H1 (cell line): ENCODE results near the gene MATR3. TPM values are rescaled to one million over a fixed set of nuclear protein-coding genes. Genes with fewer than 3 reads are reported as not detected.

Experiments
- CTCF ChIA-PET: fragments of 300-600 bp; sonication (Branson Sonifier 250); formaldehyde crosslinking; loops from one replicate; lab custom pipeline; 2021; ENCODE audit not compliant: partially characterized antibody; lab: Charles Lee
- POLR2A ChIA-PET: fragments of 300-600 bp; sonication (Branson Sonifier 250); formaldehyde crosslinking; loops from one replicate; lab custom pipeline; 2021; ENCODE audit warnings: inconsistent platforms; ENCODE audit not compliant: partially characterized antibody; lab: Charles Lee
- DNase-seq, 2 experiments: peaks; one replicate each; pipeline versions ENCODE4 v3.0.0 to v3.0.0-alpha.2; 2010 to 2022; ENCODE audit warnings: low spot score in 2 of 2, low read depth in 1 of 2, mixed read lengths in 1 of 2
- FAIRE-seq: peaks from 2 replicates; lab custom pipeline; 2011; peaks lifted over from hg19 to GRCh38; lab: Jason Lieb, UNC
- H2AFZ ChIP-seq: 2 replicates; pipeline ENCODE4 v1.8.1; 2012; ENCODE audit warnings: low read length, inconsistent platforms
- H2AK5ac ChIP-seq: 2 replicates; pipeline ENCODE4 v1.6.1; 2013; ENCODE audit warnings: low read depth, low read length
- H2BK120ac ChIP-seq: replicated peaks from 2 replicates; pipeline ENCODE3; 2013; ENCODE audit warnings: low read depth, low read length, inconsistent platforms
- H2BK12ac ChIP-seq: 2 replicates; pipeline ENCODE4 v1.6.1; 2013; ENCODE audit warnings: low read depth, low read length
- H2BK15ac ChIP-seq: 2 replicates; pipeline ENCODE4 v1.6.1; 2013; ENCODE audit warnings: low read length
- H2BK20ac ChIP-seq: 2 replicates; pipeline ENCODE4 v1.6.1; 2013; ENCODE audit warnings: low read length
- H2BK5ac ChIP-seq: 2 replicates; pipeline ENCODE4 v1.6.1; 2013; ENCODE audit warnings: low read depth, low read length
- H3K14ac ChIP-seq: 2 replicates; pipeline ENCODE4 v1.6.1; 2013; ENCODE audit warnings: inconsistent platforms; ENCODE audit not compliant: insufficient read length
- H3K18ac ChIP-seq: 2 replicates; pipeline ENCODE4 v1.6.1; 2013; ENCODE audit warnings: low read length; ENCODE audit errors: extremely low read depth
- H3K23ac ChIP-seq: 2 replicates; pipeline ENCODE4 v1.6.1; 2013; ENCODE audit warnings: inconsistent platforms; ENCODE audit not compliant: insufficient read length
- H3K23me2 ChIP-seq: 2 replicates; pipeline ENCODE4 v1.6.1; 2013; ENCODE audit warnings: low read depth, low read length
- H3K27ac ChIP-seq: 2 replicates; pipeline ENCODE4 v1.6.1; 2011; ENCODE audit warnings: low read depth, low read length, inconsistent platforms
- H3K27me3 ChIP-seq, 4 experiments: replicated peaks in 1 of 4; 1 replicate in 1 of 4; 2 replicates in 3 of 4; pipeline versions ENCODE4 v1.6.1 to v1.8.1; 2011 to 2013; ENCODE audit warnings: low read length in 3 of 4, mild to moderate bottlenecking in 3 of 4, inconsistent platforms in 2 of 4, mixed read lengths in 2 of 4, moderate library complexity in 1 of 4; ENCODE audit not compliant: control insufficient read depth in 3 of 4, insufficient read depth in 3 of 4; ENCODE audit errors: extremely low read depth in 1 of 4
- H3K36me3 ChIP-seq, 4 experiments: 2 replicates each; pipeline versions ENCODE4 v1.6.1 to v1.8.1; 2011 to 2013; ENCODE audit warnings: mild to moderate bottlenecking in 4 of 4, low read length in 3 of 4, moderate library complexity in 2 of 4, control low read depth in 1 of 4, inconsistent platforms in 1 of 4; ENCODE audit not compliant: insufficient read depth in 4 of 4, control insufficient read depth in 2 of 4
- H3K4ac ChIP-seq: replicated peaks from 2 replicates; pipeline ENCODE3; 2013; ENCODE audit warnings: low read length, low read depth, mixed read lengths, inconsistent platforms; ENCODE audit not compliant: insufficient read length
- H3K4me1 ChIP-seq, 4 experiments: replicated peaks in 1 of 4; 1 replicate in 1 of 4; 2 replicates in 3 of 4; pipeline versions ENCODE4 v1.6.1 to v1.8.1; 2011 to 2013; ENCODE audit warnings: low read length in 3 of 4, inconsistent platforms in 2 of 4, mixed read lengths in 1 of 4; ENCODE audit not compliant: insufficient read depth in 4 of 4, control insufficient read depth in 3 of 4
- H3K4me2 ChIP-seq, 2 experiments: 2 replicates each; pipeline versions ENCODE4 v1.6.1 to v1.8.1; 2011 to 2013; ENCODE audit warnings: low read depth in 2 of 2, low read length in 2 of 2, control low read depth in 1 of 2, inconsistent platforms in 1 of 2, mild to moderate bottlenecking in 1 of 2; ENCODE audit not compliant: insufficient read depth in 1 of 2
- H3K4me3 ChIP-seq, 4 experiments: fragments of 200-600, 300-600 bp in 1 of 4; sonication (generic), shearing (Covaris generic), sonication (Bioruptor Twin) in 1 of 4; 2 replicates each; pipeline versions ENCODE4 v1.5.1 to v1.8.1; 2011 to 2016; ENCODE audit warnings: low read length in 4 of 4, low read depth in 3 of 4, control low read depth in 2 of 4, inconsistent platforms in 2 of 4, mild to moderate bottlenecking in 2 of 4, mixed read lengths in 1 of 4, moderate library complexity in 1 of 4; ENCODE audit not compliant: insufficient read depth in 2 of 4; ENCODE audit errors: extremely low read depth in 1 of 4
- H3K56ac ChIP-seq: replicated peaks from 2 replicates; pipeline ENCODE3; 2013; ENCODE audit warnings: low read depth, mild to moderate bottlenecking, mixed read lengths, low read length, inconsistent platforms; ENCODE audit not compliant: insufficient read length
- H3K79me1 ChIP-seq: 2 replicates; pipeline ENCODE4 v1.6.1; 2013; ENCODE audit warnings: low read depth, low read length, control low read depth
- H3K79me2 ChIP-seq, 2 experiments: 2 replicates each; pipeline versions ENCODE4 v1.6.1 to v1.8.1; 2012 to 2013; ENCODE audit warnings: low read length in 2 of 2, mild to moderate bottlenecking in 2 of 2, inconsistent platforms in 1 of 2; ENCODE audit not compliant: insufficient read depth in 2 of 2, control insufficient read depth in 1 of 2
- H3K9ac ChIP-seq, 4 experiments: replicated peaks in 1 of 4; 1 replicate in 1 of 4; 2 replicates in 3 of 4; pipeline versions ENCODE4 v1.6.1 to v1.8.1; 2011 to 2013; ENCODE audit warnings: low read depth in 3 of 4, low read length in 3 of 4, control low read depth in 2 of 4, mild to moderate bottlenecking in 2 of 4, moderate library complexity in 2 of 4, inconsistent platforms in 1 of 4; ENCODE audit errors: extremely low read depth in 1 of 4
- H3K9me3 ChIP-seq, 2 experiments: 2 replicates each; pipeline versions ENCODE4 v1.6.1 to v1.8.1; 2012 to 2013; ENCODE audit warnings: mild to moderate bottlenecking in 2 of 2, moderate library complexity in 2 of 2, control low read depth in 1 of 2, inconsistent platforms in 1 of 2, low read depth in 1 of 2, low read length in 1 of 2, mixed read lengths in 1 of 2; ENCODE audit not compliant: insufficient read depth in 2 of 2
- H4K20me1 ChIP-seq, 2 experiments: replicated peaks in 1 of 2; 2 replicates each; pipeline versions ENCODE3 to v1.8.1; 2011 to 2013; ENCODE audit warnings: inconsistent platforms in 2 of 2, low read length in 2 of 2, mild to moderate bottlenecking in 1 of 2; ENCODE audit not compliant: insufficient read depth in 2 of 2, control insufficient read depth in 1 of 2
- H4K5ac ChIP-seq: 2 replicates; pipeline ENCODE4 v1.6.1; 2013; ENCODE audit warnings: low read length, low read depth, mixed read lengths, inconsistent platforms; ENCODE audit not compliant: insufficient read length
- H4K8ac ChIP-seq: 2 replicates; pipeline ENCODE4 v1.8.0; 2013; ENCODE audit warnings: mild to moderate bottlenecking, moderate library complexity, low read length, inconsistent platforms; ENCODE audit not compliant: insufficient read depth; ENCODE audit errors: extremely low read depth
- H4K91ac ChIP-seq: replicated peaks from 2 replicates; pipeline ENCODE3; 2013; ENCODE audit warnings: low read length, mixed read lengths, inconsistent platforms; ENCODE audit not compliant: insufficient read length
- CTBP2 ChIP-seq: IDR thresholded peaks from 2 replicates; pipeline ENCODE4 v1.7.0; 2011; ENCODE audit warnings: borderline replicate concordance, mild to moderate bottlenecking, moderate library complexity, mixed read lengths, low read length; ENCODE audit not compliant: insufficient read depth, insufficient read length
- POLR2A ChIP-seq, 2 experiments: IDR thresholded peaks; 1 replicate in 1 of 2; 2 replicates in 1 of 2; pipeline ENCODE4 v1.6.1; 2011; ENCODE audit warnings: low read depth in 2 of 2, low read length in 2 of 2, mild to moderate bottlenecking in 2 of 2; ENCODE audit errors: control extremely low read depth in 1 of 2
- RXRA ChIP-seq: IDR thresholded peaks from 2 replicates; pipeline ENCODE4 v1.6.1; 2011; ENCODE audit warnings: low read depth, mild to moderate bottlenecking, low read length, moderate library complexity; ENCODE audit not compliant: insufficient read depth
- SIRT6 ChIP-seq: IDR thresholded peaks from one replicate; pipeline ENCODE4 v1.7.1; 2012; ENCODE audit warnings: low read length, inconsistent platforms
- TAF1 ChIP-seq: IDR thresholded peaks from 2 replicates; pipeline ENCODE4 v1.6.1; 2011; ENCODE audit warnings: mild to moderate bottlenecking, low read depth, low read length
- YY1 ChIP-seq: IDR thresholded peaks from 2 replicates; pipeline ENCODE4 v1.6.1; 2011; ENCODE audit warnings: low read depth, mild to moderate bottlenecking, low read length
- ZNF274 ChIP-seq: IDR thresholded peaks from 2 replicates; pipeline ENCODE4 v1.7.0; 2012; ENCODE audit warnings: low read length, borderline replicate concordance; ENCODE audit errors: extremely low read depth
- WGBS, 2 experiments: shearing (Covaris generic) in 1 of 2; methylation state at CpG; one replicate each; pipeline versions ENCODE4 v1.1.6 to v1.1.7; 2013 to 2015; ENCODE audit warnings: low lambda C conversion rate in 2 of 2, mixed read lengths in 2 of 2, inconsistent platforms in 1 of 2, low coverage in 1 of 2, missing lambda C conversion rate in 1 of 2; ENCODE audit not compliant: insufficient replicate concordance in 2 of 2, insufficient coverage in 1 of 2, insufficient read length in 1 of 2; ENCODE audit errors: extremely low coverage in 1 of 2, missing lambda C conversion rate in 1 of 2; 5-methylcytosine and 5-hydroxymethylcytosine counted together
- polyA plus RNA-seq, 7 experiments: library from polyadenylated mRNA; depleted of rRNA in 3 of 7; stranded (reverse) in 5 of 7; unstranded in 2 of 7; fragments of >200 nt in 5 of 7; fragments of 200-250 nt in 2 of 7; gene quantifications; 1 replicate in 5 of 7; 2 replicates in 1 of 7; 4 replicates in 1 of 7; pipeline versions ENCODE4 v1.2.1 to v1.2.3, GENCODE V29; 2011 to 2013; ENCODE audit warnings: missing spikeins in 2 of 7, mixed read lengths in 2 of 7
- total RNA-seq: library from RNA; stranded (reverse); fragmentation: NEBNext Ultra II Directional; extraction: Animal tissue kit (Norgen Biotek cat#: 25700); gene quantifications from 2 replicates; pipeline ENCODE4 v1.2.1, GENCODE V29; 2021
- TF ChIP-seq, protein P1 (sequence below), 3 experiments: IDR thresholded peaks; 1 replicate in 2 of 3; 2 replicates in 1 of 3; pipeline versions ENCODE4 v1.5.1 to v1.6.1; 2011; ENCODE audit warnings: low read length in 3 of 3, mild to moderate bottlenecking in 3 of 3, inconsistent platforms in 2 of 3, low read depth in 1 of 3, moderate library complexity in 1 of 3; ENCODE audit not compliant: insufficient read depth in 1 of 3; ENCODE audit errors: control extremely low read depth in 1 of 3

MATR3 gene
- total and polyA plus RNA-seq, 2 of the 8 experiments (the other 6 are each of a cell fraction or from before 2014, with no cell fraction given) = 116 to 389 TPM

DNA sequence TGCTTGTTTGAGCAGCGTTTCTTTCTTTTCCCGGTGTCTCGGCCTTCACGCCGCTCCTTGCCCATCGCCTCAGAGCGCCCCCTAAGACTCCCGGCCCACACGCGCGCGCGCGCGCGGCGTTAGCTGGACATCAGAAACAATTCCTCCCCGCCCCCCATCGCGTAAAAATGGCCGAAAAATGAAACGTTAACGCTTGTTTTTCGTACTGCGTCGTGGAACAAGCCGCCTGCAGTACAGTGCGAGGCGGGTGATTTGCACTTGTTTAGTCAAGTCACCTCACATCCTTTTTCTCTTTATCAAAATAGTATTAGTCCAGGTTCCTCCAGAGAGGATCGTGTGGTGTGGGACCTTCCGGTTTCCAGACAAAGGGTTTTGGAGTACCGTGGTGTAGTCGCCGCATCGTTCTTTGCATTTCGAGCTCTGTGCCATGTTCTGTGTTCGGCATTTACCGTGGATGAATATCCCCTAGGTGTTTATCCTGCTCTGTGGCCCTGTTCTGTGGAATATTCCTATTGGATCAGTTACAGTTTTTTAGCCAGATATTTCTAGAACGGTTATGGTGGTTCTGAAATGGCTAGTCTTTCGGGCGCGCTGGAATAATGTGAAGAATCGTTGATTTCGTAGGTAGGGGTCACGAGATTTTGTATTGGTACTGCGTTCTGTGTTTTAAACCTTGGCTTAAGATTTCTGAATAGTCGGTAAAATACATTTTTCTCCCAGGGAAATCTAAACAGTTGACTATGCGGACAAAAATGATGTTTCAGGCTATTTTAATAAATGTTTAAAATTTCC, 1.0 kb downstream of the MATR3 start:
- Histone ChIP-seq H4K91ac (peak overlapping the region; percentile 94), H2BK20ac (no peak overlapping the region), H2BK120ac (peak overlapping the region; percentile 62), H2BK15ac (peak overlapping the region; percentile 66; the same call in 1 of the 2 replicates), H3K79me2 (peaks cover 57 to 60% of the 10 kb centered on the region in 2 experiments), H2BK5ac (peak overlapping the region; percentile 99), H3K9ac (peak overlapping the region; percentile 99 to 100 (median 100)), H3K4me2 (peak overlapping the region; percentile 49 to 67), H3K23me2 (peaks cover 2% of the 10 kb centered on the region; the same call in 1 of the 2 replicates), H3K23ac (no peak overlapping the region), H3K9me3 (no peaks in the 10 kb centered on the region), H3K4me1 (peaks cover 0 to 27% (median 9%) of the 10 kb centered on the region in 4 experiments; a peak in 5 of 7 replicates), H4K20me1 (peaks cover 22 to 37% of the 10 kb centered on the region in 2 experiments), H3K4ac (peak overlapping the region; percentile 100), H4K5ac (peak overlapping the region; percentile 94), H3K14ac (no peak overlapping the region), H3K36me3 (0 out of 8 replicates have a peak, but pooled peaks cover 0 to 3% (median 0%) of the 10 kb centered on the region in 4 experiments), H3K79me1 (no peaks in the 10 kb centered on the region), H3K4me3 (peak overlapping the region; percentile 83 to 99 (median 95)), H2BK12ac (peak overlapping the region; percentile 81; the same call in 1 of the 2 replicates), H3K18ac (peak overlapping the region; percentile 98), H3K56ac (peak overlapping the region; percentile 99), H3K27me3 (no peaks in the 10 kb centered on the region), H2AK5ac (peak overlapping the region; percentile 95), H3K27ac (peak overlapping the region; percentile 98), H2AFZ (no peak overlapping the region), H4K8ac (peak overlapping the region; percentile 100; the same call in 1 of the 2 replicates)
- CTCF ChIA-PET = interaction anchor here (0.9 to 2.1 kb wide), 4 partner anchors 11 to 219 kb away, joined by 3 to 10 read pairs (median 5); no protein-coding TSS in a partner anchor
- DNase-seq (peak in 1 of 2 experiments; percentile 70), FAIRE-seq (no peak)
- 1% methylated on average over 48 of the region's 48 CpGs; no CpG with 5 or more reads in 1 of the 2 experiments for WGBS, 2 experiments
- POLR2A ChIA-PET = interaction anchor here (0.5 to 51.1 kb wide), 34 partner anchors 5 to 1107 kb away, joined by 3 to 1766 read pairs (median 5); partner anchors contain the start of genes ANKHD1, CTNNA1, ETF1 and HSPA9
- TF ChIP-seq ZNF274 = no peak
- TF ChIP-seq, protein P1, sequence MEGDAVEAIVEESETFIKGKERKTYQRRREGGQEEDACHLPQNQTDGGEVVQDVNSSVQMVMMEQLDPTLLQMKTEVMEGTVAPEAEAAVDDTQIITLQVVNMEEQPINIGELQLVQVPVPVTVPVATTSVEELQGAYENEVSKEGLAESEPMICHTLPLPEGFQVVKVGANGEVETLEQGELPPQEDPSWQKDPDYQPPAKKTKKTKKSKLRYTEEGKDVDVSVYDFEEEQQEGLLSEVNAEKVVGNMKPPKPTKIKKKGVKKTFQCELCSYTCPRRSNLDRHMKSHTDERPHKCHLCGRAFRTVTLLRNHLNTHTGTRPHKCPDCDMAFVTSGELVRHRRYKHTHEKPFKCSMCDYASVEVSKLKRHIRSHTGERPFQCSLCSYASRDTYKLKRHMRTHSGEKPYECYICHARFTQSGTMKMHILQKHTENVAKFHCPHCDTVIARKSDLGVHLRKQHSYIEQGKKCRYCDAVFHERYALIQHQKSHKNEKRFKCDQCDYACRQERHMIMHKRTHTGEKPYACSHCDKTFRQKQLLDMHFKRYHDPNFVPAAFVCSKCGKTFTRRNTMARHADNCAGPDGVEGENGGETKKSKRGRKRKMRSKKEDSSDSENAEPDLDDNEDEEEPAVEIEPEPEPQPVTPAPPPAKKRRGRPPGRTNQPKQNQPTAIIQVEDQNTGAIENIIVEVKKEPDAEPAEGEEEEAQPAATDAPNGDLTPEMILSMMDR (IDR thresholded peaks at IDR 0.05; ENCODE audit: control extremely low read depth in 1 of 3, insufficient read depth in 1 of 3, low read depth in 1 of 3, low read length in 3 of 3) = peak in 2 of 3 experiments; percentile 0 to 20; a peak in 3 of 4 replicates
- TF ChIP-seq YY1 = 0 out of 2 replicates have a peak, but pooled peaks have one; percentile 86
- peak; percentile 65 for TF ChIP-seq TAF1
- peak in 1 of 2 experiments; percentile 66; a peak in 2 of 3 replicates for TF ChIP-seq POLR2A (IDR thresholded peaks at IDR 0.05; ENCODE audit: control extremely low read depth in 1 of 2, low read depth in 2 of 2, low read length in 2 of 2)
- TF ChIP-seq RXRA = no peak
- no peak for TF ChIP-seq CTBP2
- TF ChIP-seq SIRT6 = no peak
